ENCODE measurements around the gene FAM89B.

The FAM89B gene

GRCh38 chr11:65538915-65539743 lies 33.2 kb upstream of the FAM89B start:
- DNase-seq (ENCODE audit: low spot score): no peak

- DNase-seq (ENCODE audit: low spot score): no peak
Observed at GRCh38 chr11:65539744-65540289, 32.5 kb upstream of the FAM89B start.

- peak; percentile 90 for DNase-seq (ENCODE audit: low spot score)
Observed at GRCh38 chr11:65540290-65541092, 31.8 kb upstream of the FAM89B start.

GRCh38 chr11:65541093-65541982 lies 31.0 kb upstream of the FAM89B start:
- no peak for DNase-seq (ENCODE audit: low spot score)

- no peak for DNase-seq (ENCODE audit: low spot score)
Observed at GRCh38 chr11:65542738-65543390, 29.5 kb upstream of the FAM89B start.

- no peak for DNase-seq (ENCODE audit: low spot score)
Observed at GRCh38 chr11:65545853-65546216, 26.5 kb upstream of the FAM89B start.

- no peak for DNase-seq (ENCODE audit: low spot score)
Observed at GRCh38 chr11:65546217-65546958, 25.9 kb upstream of the FAM89B start.

GRCh38 chr11:65547446-65548125 lies 24.8 kb upstream of the FAM89B start:
- DNase-seq (ENCODE audit: low spot score): no peak

GRCh38 chr11:65548395-65548794 lies 23.9 kb upstream of the FAM89B start:
- no peak for DNase-seq (ENCODE audit: low spot score)

GRCh38 chr11:65549096-65549495 lies 23.2 kb upstream of the FAM89B start:
- DNase-seq (ENCODE audit: low spot score): no peak

- DNase-seq (ENCODE audit: low spot score): no peak
Observed at GRCh38 chr11:65551572-65552387, 20.6 kb upstream of the FAM89B start.

- no peak for DNase-seq (ENCODE audit: low spot score)
Observed at GRCh38 chr11:65552388-65552951, 19.9 kb upstream of the FAM89B start.

GRCh38 chr11:65553301-65554001 lies 18.9 kb upstream of the FAM89B start:
- no peak for DNase-seq (ENCODE audit: low spot score)

- DNase-seq (ENCODE audit: low spot score): no peak
Observed at GRCh38 chr11:65554057-65554818, 18.1 kb upstream of the FAM89B start.

GRCh38 chr11:65554842-65555430 lies 17.4 kb upstream of the FAM89B start:
- DNase-seq (ENCODE audit: low spot score): no peak

GRCh38 chr11:65555693-65556231 lies 16.6 kb upstream of the FAM89B start:
- DNase-seq (ENCODE audit: low spot score): no peak
